ENCODE results near the gene PPA1. TPM values are rescaled to one million over a fixed set of nuclear protein-coding genes. Genes with fewer than 3 reads are reported as not detected.
A peak's percentile ranks its signal among the peaks of the same experiment; 100 is the strongest.

The PPA1 gene
- total RNA-seq, 1 donor from 2014 or later: 56.3 TPM

- no peak for DNase-seq (ENCODE audit: low spot score)
- no peak for TF ChIP-seq CTCF (IDR thresholded peaks at IDR 0.05; ENCODE audit: unreplicated experiment)
- Mint-ChIP-seq H3K4me1 (ENCODE audit: unreplicated experiment) (peaks cover 12% of the 10 kb centered on the region), H3K27me3 (ENCODE audit: unreplicated experiment) (peaks cover 2% of the 10 kb centered on the region), H3K9me3 (ENCODE audit: unreplicated experiment) (no peaks in the 10 kb centered on the region), H3K4me3 (ENCODE audit: unreplicated experiment) (peak overlapping the region; percentile 90), H3K36me3 (ENCODE audit: low read depth, unreplicated experiment) (peaks cover 8% of the 10 kb centered on the region), H3K27ac (ENCODE audit: unreplicated experiment) (no peak overlapping the region)
Observed at GRCh38 chr10:70233939-70234300, 691 bp upstream of the PPA1 start.

- no peak for DNase-seq (ENCODE audit: low spot score)
- H3K27me3 Mint-ChIP-seq (ENCODE audit: unreplicated experiment): peaks cover 2% of the 10 kb centered on the region
- peaks cover 12% of the 10 kb centered on the region for H3K4me1 Mint-ChIP-seq (ENCODE audit: unreplicated experiment)
- peaks cover 5% of the 10 kb centered on the region for H3K36me3 Mint-ChIP-seq (ENCODE audit: low read depth, unreplicated experiment)
- H3K4me3 Mint-ChIP-seq (ENCODE audit: unreplicated experiment): peak overlapping the region; percentile 95
- H3K27ac Mint-ChIP-seq (ENCODE audit: unreplicated experiment): no peak overlapping the region
- H3K9me3 Mint-ChIP-seq (ENCODE audit: unreplicated experiment): no peaks in the 10 kb centered on the region
- TF ChIP-seq CTCF (IDR thresholded peaks at IDR 0.05; ENCODE audit: unreplicated experiment): no peak
Observed at GRCh38 chr10:70232859-70233108, 445 bp downstream of the PPA1 start.

- Mint-ChIP-seq H3K27ac (ENCODE audit: unreplicated experiment) (peak overlapping the region; percentile 0), H3K27me3 (ENCODE audit: unreplicated experiment) (peaks cover 2% of the 10 kb centered on the region), H3K9me3 (ENCODE audit: unreplicated experiment) (no peaks in the 10 kb centered on the region), H3K4me1 (ENCODE audit: unreplicated experiment) (peaks cover 12% of the 10 kb centered on the region), H3K36me3 (ENCODE audit: low read depth, unreplicated experiment) (peaks cover 4% of the 10 kb centered on the region), H3K4me3 (ENCODE audit: unreplicated experiment) (peak overlapping the region; percentile 95)
- no peak for TF ChIP-seq CTCF (IDR thresholded peaks at IDR 0.05; ENCODE audit: unreplicated experiment)
- DNase-seq (ENCODE audit: low spot score): peak; percentile 12
Observed at GRCh38 chr10:70232155-70232858, 922 bp downstream of the PPA1 start.

- Mint-ChIP-seq H3K4me3 (ENCODE audit: unreplicated experiment) (no peak overlapping the region), H3K9me3 (ENCODE audit: unreplicated experiment) (no peaks in the 10 kb centered on the region), H3K36me3 (ENCODE audit: low read depth, unreplicated experiment) (no peaks in the 10 kb centered on the region), H3K27me3 (ENCODE audit: unreplicated experiment) (no peaks in the 10 kb centered on the region), H3K27ac (ENCODE audit: unreplicated experiment) (no peak overlapping the region), H3K4me1 (ENCODE audit: unreplicated experiment) (peaks cover 8% of the 10 kb centered on the region)
- no peak for DNase-seq (ENCODE audit: low spot score)
- no peak for TF ChIP-seq CTCF (IDR thresholded peaks at IDR 0.05; ENCODE audit: unreplicated experiment)
Observed at GRCh38 chr10:70228491-70228890, 4.7 kb downstream of the PPA1 start.

- Mint-ChIP-seq H3K36me3 (ENCODE audit: low read depth, unreplicated experiment) (no peaks in the 10 kb centered on the region), H3K4me1 (ENCODE audit: unreplicated experiment) (peaks cover 9% of the 10 kb centered on the region), H3K4me3 (ENCODE audit: unreplicated experiment) (no peak overlapping the region)
Observed at GRCh38 chr10:70227548-70228320, 5.5 kb downstream of the PPA1 start.

More at GRCh38 chr10:70227548-70228320, 5.5 kb downstream of the PPA1 start:
- TF ChIP-seq CTCF (IDR thresholded peaks at IDR 0.05; ENCODE audit: unreplicated experiment): no peak
- H3K9me3 Mint-ChIP-seq (ENCODE audit: unreplicated experiment): no peaks in the 10 kb centered on the region
- H3K27me3 Mint-ChIP-seq (ENCODE audit: unreplicated experiment): no peaks in the 10 kb centered on the region
- H3K27ac Mint-ChIP-seq (ENCODE audit: unreplicated experiment): no peak overlapping the region
- no peak for DNase-seq (ENCODE audit: low spot score)

Measured in endothelial cell (in vitro differentiated cells).